ENCODE results near the gene B3GAT3.
"Not testable (repeated sequence)": the region's sequence is repeated elsewhere in the genome, so short reads cannot be mapped to it uniquely, and the experiment has no call there.

B3GAT3 gene

DNA sequence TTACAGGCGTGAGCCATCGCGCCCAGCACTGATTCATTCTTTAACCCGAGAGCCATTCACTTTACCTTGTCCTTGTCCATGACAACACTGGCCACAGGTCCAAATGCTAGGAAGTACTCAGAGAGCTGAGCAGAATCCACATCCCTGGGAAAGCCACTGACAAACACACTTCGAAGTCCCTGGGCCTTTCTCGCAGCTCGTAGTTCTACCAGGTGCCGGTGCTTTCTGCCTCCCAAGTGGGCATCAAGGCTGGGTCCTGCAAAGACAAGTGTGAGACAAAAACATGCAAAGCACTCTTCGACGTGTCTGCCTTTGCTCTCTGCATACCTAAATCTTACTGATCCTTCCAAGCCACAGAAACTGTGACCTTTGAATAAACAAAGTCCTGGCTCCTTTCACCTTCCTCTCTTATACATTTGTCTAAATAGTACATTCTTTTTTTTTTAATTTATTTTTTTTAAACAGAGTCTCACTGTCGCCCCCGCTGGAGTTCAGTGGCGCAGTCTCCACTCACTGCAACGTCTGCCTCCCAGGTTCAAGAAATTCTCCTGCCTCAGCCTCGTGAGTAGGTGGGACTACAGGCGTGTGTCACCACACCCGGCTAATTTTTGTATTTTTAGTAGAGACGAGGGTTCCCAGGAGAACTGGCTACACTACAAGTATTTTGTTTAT is 32.7 kb downstream of the B3GAT3 start:
- intact Hi-C loops (cut with DNase I): no loop called here
- peak in 1 of 10 donors; percentile 2 for DNase-seq

- intact Hi-C loops (cut with DNase I): not testable (repeated sequence)
- peak in 1 of 10 donors; percentile 27 for DNase-seq
Observed at GRCh38 chr11:62585356-62585755, 36.4 kb downstream of the B3GAT3 start.

DNA sequence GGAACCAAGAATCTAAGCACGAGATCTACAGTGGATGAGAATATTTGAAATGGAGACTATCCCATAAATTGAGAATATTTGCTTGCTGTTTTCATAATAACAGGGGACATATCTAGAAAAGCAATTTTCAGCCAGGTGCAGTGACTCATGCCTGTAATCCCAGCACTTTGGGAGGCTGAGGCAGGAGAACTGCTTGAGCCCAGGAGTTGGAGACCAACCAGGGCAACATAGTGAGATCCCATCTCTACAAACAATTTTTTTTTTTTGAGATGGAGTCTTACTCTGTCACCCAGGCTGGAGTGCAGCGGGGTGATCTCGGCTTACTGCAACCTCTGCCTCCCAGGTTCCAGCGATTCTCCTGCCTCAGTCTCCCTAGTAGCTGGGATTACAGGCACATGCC is 40.1 kb downstream of the B3GAT3 start:
- DNase-seq; intact Hi-C loops (cut with DNase I): not testable (repeated sequence)

GRCh38 chr11:62580959-62581715 is 40.6 kb downstream of the B3GAT3 start:
- DNase-seq: no peak
- intact Hi-C loops (cut with DNase I): no loop called here

DNA sequence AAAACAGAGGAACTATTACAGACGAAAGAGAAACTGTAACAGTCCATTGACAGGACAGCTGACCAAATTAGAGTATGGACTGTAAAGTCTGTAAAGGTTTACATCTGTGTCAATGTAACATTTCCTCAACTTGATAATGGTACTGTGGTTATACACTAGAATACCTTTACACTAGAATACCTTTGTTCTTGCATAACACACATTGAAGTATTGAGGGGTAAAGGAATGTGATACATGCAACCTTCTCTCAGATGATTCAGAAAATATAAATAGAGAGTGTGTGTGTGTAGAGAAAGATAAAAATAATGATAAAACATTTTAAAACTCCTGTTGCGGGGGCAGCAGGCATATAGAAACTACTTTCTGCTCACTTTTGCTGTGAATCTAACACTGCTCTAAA is 42.5 kb downstream of the B3GAT3 start:
- intact Hi-C loops (cut with DNase I): no loop called here

GRCh38 chr11:62578541-62578940 is 43.2 kb downstream of the B3GAT3 start:
- intact Hi-C loops (cut with DNase I): no loop called here

More for the DNA sequence above, 42.5 kb downstream of the B3GAT3 start:
- no peak for DNase-seq

DNA sequence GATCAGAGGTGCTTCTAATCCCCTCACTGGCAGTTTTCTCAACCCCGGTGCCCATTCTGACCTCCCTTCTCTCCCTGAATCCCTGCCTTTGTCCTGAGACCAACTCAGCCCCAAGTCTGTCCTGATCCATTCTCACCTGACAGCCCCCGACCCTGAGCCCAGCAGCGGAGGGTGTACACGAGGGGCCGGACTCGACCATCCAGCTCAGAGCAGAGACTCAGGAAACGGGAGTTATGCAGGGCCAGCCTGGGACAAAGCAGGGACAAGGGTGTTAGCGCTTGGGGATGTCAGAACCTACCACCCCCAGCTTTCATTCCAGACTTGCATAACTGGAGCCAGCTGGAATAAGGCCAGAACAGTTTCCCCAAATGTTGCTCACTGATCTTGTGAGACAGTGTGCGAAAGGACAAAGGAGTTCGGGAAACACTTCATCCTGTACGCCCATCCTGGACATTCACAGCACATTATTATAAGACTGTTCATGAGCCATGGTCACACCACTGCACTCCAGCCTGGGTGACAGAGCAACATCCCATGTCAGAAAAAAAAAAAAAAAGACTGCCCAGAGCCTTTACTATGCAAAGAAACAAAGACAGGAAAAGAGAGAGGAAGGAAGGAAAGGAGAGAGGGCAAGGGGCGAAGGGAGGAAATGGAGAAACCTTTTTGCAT is 44.6 kb downstream of the B3GAT3 start:
- no peak for DNase-seq
- intact Hi-C loops (cut with DNase I): no loop called here

More at GRCh38 chr11:62578541-62578940, 43.2 kb downstream of the B3GAT3 start:
- DNase-seq: peak in 1 of 10 donors; percentile 43

DNA sequence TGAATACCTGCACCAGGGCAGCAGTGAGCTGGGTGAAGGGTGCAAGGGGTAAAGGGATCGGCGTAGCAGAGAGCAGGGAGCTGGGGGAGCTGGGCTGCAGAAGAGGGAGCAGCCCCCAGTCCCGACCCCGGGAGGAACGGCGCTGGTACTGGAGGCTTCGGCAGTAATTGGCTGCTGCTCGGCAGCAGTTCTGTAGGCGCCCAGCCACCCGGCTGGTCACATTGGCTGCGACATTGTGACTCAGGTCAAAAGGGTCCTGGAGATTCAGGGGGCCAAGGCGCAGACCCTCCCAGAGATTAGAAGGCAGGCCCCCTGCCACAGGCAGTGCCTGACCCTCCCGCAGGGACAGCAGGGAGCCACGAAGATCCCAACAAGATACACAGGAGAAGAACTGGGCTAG is 45.9 kb downstream of the B3GAT3 start:
- intact Hi-C loops (cut with DNase I): no loop called here
- DNase-seq: no peak

DNA sequence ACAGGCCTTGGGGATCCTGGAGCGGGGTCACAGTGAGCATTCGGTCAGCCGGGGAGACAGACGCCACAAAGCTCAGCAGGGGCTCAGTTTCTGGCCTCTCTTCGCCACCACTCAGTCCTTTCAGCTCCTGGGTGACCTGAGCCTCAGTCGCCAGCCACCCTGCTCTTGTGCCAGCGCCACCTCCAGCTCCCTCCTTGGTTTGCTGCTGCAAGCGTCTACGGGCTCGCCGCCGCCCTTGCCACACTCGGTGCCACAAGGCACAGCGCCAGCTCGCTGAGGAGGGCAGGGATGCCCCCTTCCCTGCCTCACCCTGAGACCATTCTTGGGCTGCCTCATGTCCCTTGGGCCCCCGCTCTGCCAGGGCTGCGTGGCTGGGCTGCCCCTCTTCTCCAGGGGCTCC is 46.6 kb downstream of the B3GAT3 start:
- DNase-seq: peak in 1 of 10 donors; percentile 75
- intact Hi-C loops (cut with DNase I): no loop called here

- DNase-seq: peak in 6 of 10 donors; percentile 28 to 92 (median 37)
- intact Hi-C loops (cut with DNase I): loop anchor here (1.0 to 5.0 kb wide), 2 partner anchors 17 to 48 kb away; partner anchors contain the start of genes B3GAT3 and TUT1
Observed at GRCh38 chr11:62574363-62575071, 47.3 kb downstream of the B3GAT3 start.

DNA sequence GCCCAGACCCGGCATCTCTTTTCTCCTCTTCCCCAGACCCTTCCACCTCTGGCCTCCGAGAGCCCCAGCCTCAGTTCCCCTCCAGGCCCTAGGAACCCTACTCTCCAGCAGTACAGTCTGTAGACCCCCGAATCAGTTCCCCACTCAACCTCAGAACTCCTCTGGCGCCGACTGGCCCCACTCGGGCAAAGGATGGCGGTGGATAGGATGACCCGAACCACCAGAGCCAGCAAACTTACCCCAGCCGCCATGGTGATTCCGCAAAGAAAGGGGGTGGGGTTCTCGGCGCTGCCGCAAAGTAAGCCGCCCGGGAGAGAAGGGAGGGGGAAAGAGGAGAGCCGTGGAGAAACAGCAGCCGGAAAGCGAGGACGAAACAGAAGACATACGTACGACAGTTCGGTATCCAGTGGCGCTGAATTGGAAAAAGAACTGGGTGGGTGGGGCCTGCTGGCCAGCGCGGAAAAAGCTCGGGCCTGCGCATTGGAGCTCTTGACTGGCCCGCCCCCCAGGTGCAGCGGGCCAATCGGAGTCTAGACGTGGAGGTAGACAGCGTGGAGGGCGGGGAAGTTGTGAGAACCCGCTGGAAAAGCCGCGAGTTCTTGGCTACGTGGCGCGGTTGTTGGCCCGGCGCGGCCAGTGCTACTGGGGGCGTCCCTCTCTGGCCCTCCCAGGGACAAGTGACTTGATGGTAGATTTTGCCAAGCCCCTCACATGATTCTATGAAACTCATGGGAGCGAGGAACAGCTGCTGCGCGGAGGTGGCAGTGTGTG is 48.0 kb downstream of the B3GAT3 start, which contains the start of gene EEF1G:
EEF1G (minus strand) TSS at position 300 of the 771 bp plus-strand sequence; CDS start at position 251, 49 bp downstream.
- peak; percentile 97 to 100 (median 98) for DNase-seq
- intact Hi-C loops (cut with DNase I): loop anchor here (1.0 to 5.0 kb wide), 2 partner anchors 18 to 49 kb away; partner anchors contain the start of genes B3GAT3 and TUT1

GRCh38 chr11:62573006-62573591 is 48.7 kb downstream of the B3GAT3 start:
- intact Hi-C loops (cut with DNase I): loop anchor here (5.0 kb wide), 1 partner anchor 49 kb away; the partner anchor contains the start of gene B3GAT3
- DNase-seq: peak in 1 of 10 donors; percentile 66

GRCh38 chr11:62572431-62572830 is 49.4 kb downstream of the B3GAT3 start:
- peak in 1 of 10 donors; percentile 38 for DNase-seq
- intact Hi-C loops (cut with DNase I): loop anchor here (5.0 kb wide), 1 partner anchor 50 kb away; the partner anchor contains the start of gene B3GAT3

DNA sequence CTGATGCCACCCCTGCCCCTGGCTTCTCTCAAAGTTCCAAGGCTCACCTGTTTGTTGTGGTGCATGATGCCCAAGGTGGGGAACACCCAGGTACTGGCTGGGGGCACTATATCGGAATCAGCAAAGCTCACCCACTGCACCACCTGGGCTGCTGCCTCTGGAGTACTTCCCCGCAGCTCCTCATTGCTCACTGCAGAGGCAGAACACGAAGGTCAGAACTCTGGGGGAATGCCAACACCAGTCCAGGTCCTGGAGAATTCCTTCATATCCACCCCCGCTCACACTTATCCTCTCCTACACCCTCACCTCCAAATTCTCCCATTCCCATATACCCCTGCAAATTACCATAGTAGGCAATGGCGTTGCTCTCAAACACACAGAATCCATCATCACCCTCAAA is 50.3 kb downstream of the B3GAT3 start:
- not testable (repeated sequence) for DNase-seq
- intact Hi-C loops (cut with DNase I): loop anchor here (5.0 kb wide), 1 partner anchor 51 kb away; the partner anchor contains the start of gene B3GAT3

DNA sequence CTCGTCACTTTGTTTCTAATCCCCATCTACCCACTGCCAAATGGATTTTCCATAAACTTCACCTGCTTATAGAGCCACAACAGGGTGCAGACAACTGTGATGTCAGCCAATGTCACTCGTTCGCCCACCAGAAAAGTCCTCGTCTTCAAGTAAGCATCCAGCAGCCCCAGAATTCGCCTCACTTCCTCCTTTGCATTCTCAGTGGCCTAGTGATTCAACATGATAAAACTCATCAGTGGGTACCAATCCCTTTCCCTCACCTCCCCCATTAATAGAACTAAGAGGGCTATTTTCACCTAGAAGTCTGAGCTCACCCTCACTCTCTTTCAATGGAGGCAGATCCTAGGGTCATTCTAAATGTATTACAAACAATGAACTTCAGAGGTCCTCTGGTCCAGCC is 50.9 kb downstream of the B3GAT3 start:
- intact Hi-C loops (cut with DNase I): loop anchor here (5.0 kb wide), 1 partner anchor 51 kb away; the partner anchor contains the start of gene B3GAT3

DNA sequence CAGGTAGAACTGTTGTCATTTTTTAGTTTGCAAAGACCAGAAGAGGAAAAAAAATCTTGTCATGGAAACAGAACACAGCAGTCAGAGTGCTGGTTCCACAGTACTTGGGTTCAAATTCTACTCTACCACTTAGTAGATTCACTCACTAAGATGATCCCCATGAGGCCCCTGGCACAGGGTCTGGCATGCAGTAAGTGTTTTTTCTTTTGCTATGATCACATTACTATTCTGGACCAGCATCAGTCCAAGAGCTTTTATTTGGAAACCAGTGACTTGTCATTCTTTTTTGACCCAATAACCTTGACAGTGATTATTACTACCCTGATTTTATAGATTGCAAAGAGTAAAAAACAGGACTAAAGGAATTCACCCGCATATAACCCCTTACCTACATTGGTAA is 52.2 kb downstream of the B3GAT3 start:
- no peak for DNase-seq
- intact Hi-C loops (cut with DNase I): loop anchor here (5.0 kb wide), 1 partner anchor 53 kb away; the partner anchor contains the start of gene B3GAT3

More for the DNA sequence above, 50.9 kb downstream of the B3GAT3 start:
- not testable (repeated sequence) for DNase-seq

GRCh38 chr11:62567018-62567633 is 54.7 kb downstream of the B3GAT3 start:
- intact Hi-C loops (cut with DNase I): no loop called here
- DNase-seq: peak in 1 of 10 donors; percentile 31

- intact Hi-C loops (cut with DNase I): no loop called here
- peak in 1 of 10 donors; percentile 6 for DNase-seq
Observed at GRCh38 chr11:62566247-62566646, 55.5 kb downstream of the B3GAT3 start.
